B cell (primary cell): ENCODE results near the gene RBP3. TPM values are rescaled to one million over a fixed set of nuclear protein-coding genes. Genes with fewer than 3 reads are reported as not detected.

Experiments used
- ATAC-seq: fragments of 200-7000 bp; cut with Tn5 transposase; one replicate; pipeline ENCODE4 v1.10.0; 2021; ENCODE audit warnings: low read depth, mild to moderate bottlenecking, moderate number of reproducible peaks, moderate library complexity
- CTCF ChIA-PET: fragments of 350-600 bp; sonication (Branson Sonifier 250); formaldehyde crosslinking; loops from one replicate; lab custom pipeline; 2021; ENCODE audit warnings: antibody characterized with exemption, inconsistent platforms; lab: Charles Lee
- POLR2A ChIA-PET: fragments of 350-600 bp; sonication (Branson Sonifier 250); formaldehyde crosslinking; loops from one replicate; lab custom pipeline; 2021; ENCODE audit warnings: antibody characterized with exemption; lab: Charles Lee
- DNase-seq: peaks from one replicate; pipeline ENCODE4 v3.0.0; 2013
- H2AFZ ChIP-seq: 2 replicates; pipeline ENCODE4 v1.6.1; 2012; ENCODE audit warnings: mild to moderate bottlenecking, low read depth, low read length; ENCODE audit not compliant: insufficient read depth, poor library complexity, severe bottlenecking
- H3K27ac ChIP-seq, 2 donors: 1 replicate in 1 of 2; 2 replicates in 1 of 2; pipeline ENCODE4 v1.5.1; 2012 to 2013; ENCODE audit warnings: low read length in 2 of 2, mild to moderate bottlenecking in 2 of 2, moderate library complexity in 1 of 2
- H3K27me3 ChIP-seq, 4 experiments: fragments of 200-600 bp in 1 of 4; sonication (generic) in 1 of 4; replicated peaks in 1 of 4; 1 replicate in 2 of 4; 2 replicates in 2 of 4; pipeline versions ENCODE4 v1.6.1 to v1.7.0; 2013 to 2016; ENCODE audit warnings: low read length in 3 of 4, mild to moderate bottlenecking in 2 of 4, mixed read lengths in 1 of 4, moderate library complexity in 1 of 4; ENCODE audit not compliant: insufficient read depth in 4 of 4, control insufficient read depth in 3 of 4; ENCODE audit errors: control extremely low read depth in 1 of 4
- H3K36me3 ChIP-seq, 2 experiments: replicated peaks in 1 of 2; 1 replicate in 1 of 2; 2 replicates in 1 of 2; pipeline versions ENCODE4 v1.6.1 to v1.7.1; 2013; ENCODE audit warnings: low read length in 1 of 2; ENCODE audit not compliant: insufficient read depth in 2 of 2, control insufficient read depth in 1 of 2; ENCODE audit errors: control extremely low read depth in 1 of 2, extremely low read depth in 1 of 2
- H3K4me1 ChIP-seq, 2 donors: fragments of 200-600 bp in 1 of 2; sonication (generic) in 1 of 2; 1 replicate in 1 of 2; 2 replicates in 1 of 2; pipeline versions ENCODE4 v1.5.1 to v1.6.1; 2013 to 2017; ENCODE audit warnings: low read length in 2 of 2; ENCODE audit not compliant: control insufficient read depth in 2 of 2, insufficient read depth in 2 of 2
- H3K4me2 ChIP-seq: replicated peaks from 2 replicates; pipeline ENCODE3; 2012; ENCODE audit warnings: mild to moderate bottlenecking, low read depth, low read length; ENCODE audit not compliant: poor library complexity, severe bottlenecking
- H3K4me3 ChIP-seq, 5 experiments: fragments of 200-600 bp in 1 of 5; sonication (generic) in 1 of 5; 1 replicate in 3 of 5; 2 replicates in 2 of 5; pipeline versions ENCODE4 v1.5.1 to v1.7.0; 2011 to 2016; ENCODE audit warnings: low read length in 4 of 5, mild to moderate bottlenecking in 4 of 5, low read depth in 2 of 5, control low read depth in 1 of 5, moderate library complexity in 1 of 5; ENCODE audit not compliant: insufficient read depth in 1 of 5; ENCODE audit errors: control extremely low read depth in 1 of 5, extremely low read depth in 1 of 5
- H3K79me2 ChIP-seq: fragments of 200-600 bp; sonication (generic); one replicate; pipeline ENCODE4 v1.6.0; 2016; ENCODE audit warnings: low read length; ENCODE audit not compliant: control insufficient read depth, insufficient read depth
- H3K9ac ChIP-seq: fragments of 200-600 bp; sonication (generic); 2 replicates; pipeline ENCODE4 v1.6.1; 2017; ENCODE audit warnings: mild to moderate bottlenecking, low read length, moderate library complexity
- H3K9me3 ChIP-seq, 3 donors: one replicate each; pipeline versions ENCODE4 v1.6.1 to v1.7.1; 2013; ENCODE audit warnings: low read length in 2 of 3; ENCODE audit not compliant: control insufficient read depth in 2 of 3, insufficient read depth in 1 of 3; ENCODE audit errors: control extremely low read depth in 1 of 3
- H4K20me1 ChIP-seq: 2 replicates; pipeline ENCODE4 v1.6.0; 2012; ENCODE audit warnings: mild to moderate bottlenecking, low read length; ENCODE audit not compliant: insufficient read depth, control insufficient read depth, poor library complexity, severe bottlenecking
- H3K27ac Mint-ChIP-seq: one replicate; pipeline ENCODE4 v1.8.0; 2021; ENCODE audit warnings: mixed read lengths
- H3K27me3 Mint-ChIP-seq: one replicate; pipeline ENCODE4 v1.8.0; 2021; ENCODE audit warnings: mixed read lengths
- H3K4me1 Mint-ChIP-seq: one replicate; pipeline ENCODE4 v1.8.0; 2021; ENCODE audit warnings: mixed read lengths
- H3K4me3 Mint-ChIP-seq: one replicate; pipeline ENCODE4 v1.8.0; 2021; ENCODE audit warnings: mixed read lengths
- H3K9me3 Mint-ChIP-seq: one replicate; pipeline ENCODE4 v1.8.0; 2022; ENCODE audit warnings: mixed read lengths; ENCODE audit not compliant: insufficient read depth
- CTCF ChIP-seq: fragments of 200-600 bp; IDR thresholded peaks from one replicate; pipeline ENCODE4 v1.8.0; 2022; ENCODE audit warnings: antibody characterized with exemption, mild to moderate bottlenecking
- EZH2 ChIP-seq: IDR thresholded peaks from 2 replicates; pipeline ENCODE4 v1.6.1; 2012; ENCODE audit warnings: borderline replicate concordance, low read depth, mild to moderate bottlenecking, moderate library complexity, low read length; ENCODE audit not compliant: insufficient read depth, poor library complexity, severe bottlenecking
- WGBS: methylation state at CpG from one replicate; pipeline ENCODE4 v1.1.5; 2013; ENCODE audit warnings: missing lambda C conversion rate; ENCODE audit not compliant: insufficient coverage; 5-methylcytosine and 5-hydroxymethylcytosine counted together
- intact Hi-C: fragments of 100-400 bp; cut with micrococcal nuclease; formaldehyde crosslinking; loops from one replicate; pipeline ENCODE4 v1.10.0; 2022
- polyA plus RNA-seq: library from polyadenylated mRNA; depleted of rRNA; stranded (reverse); fragments of >200 nt; gene quantifications from 2 replicates; pipeline ENCODE4 v1.2.3, GENCODE V29; 2012
- total RNA-seq, 2 donors: library from RNA; stranded (reverse); fragments of 120-200 nt in 1 of 2; gene quantifications; 1 replicate in 1 of 2; 2 replicates in 1 of 2; pipeline versions ENCODE4 v1.2.3 to v1.2.4, GENCODE V29; 2013 to 2022

The RBP3 gene
- total and polyA plus RNA-seq, 2 donors (not counting 1 experiment from before 2014, with no cell fraction given), result not detected

- Histone ChIP-seq H3K79me2 (no peaks in the 10 kb centered on the region), H3K36me3 (no peaks in the 10 kb centered on the region), H3K27ac (no peak overlapping the region), H4K20me1 (no peaks in the 10 kb centered on the region), H3K4me1 (no peaks in the 10 kb centered on the region), H3K9me3 (peaks cover 0 to 15% (median 0%) of the 10 kb centered on the region in 3 donors), H3K4me3 (no peak overlapping the region), H3K9ac (no peak overlapping the region), H2AFZ (no peak overlapping the region), H3K27me3 (no peaks in the 10 kb centered on the region), H3K4me2 (no peak overlapping the region)
- ChIA-PET CTCF (interaction anchor here (1.7 kb wide), 1 partner anchor 9 kb away, joined by 4 read pairs; no protein-coding TSS in a partner anchor), POLR2A (no interaction called here)
- DNase-seq, result no peak
- Mint-ChIP-seq H3K27ac (no peak overlapping the region), H3K4me3 (no peak overlapping the region), H3K4me1 (no peaks in the 10 kb centered on the region), H3K9me3 (no peaks in the 10 kb centered on the region), H3K27me3 (peaks cover 9% of the 10 kb centered on the region)
- intact Hi-C loops, result no loop called here
- TF ChIP-seq CTCF (no peak), EZH2 (no peak)
- ATAC-seq, result no peak
- 94% methylated on average over 8 of the region's 9 CpGs for WGBS
These were observed 16.7 kb upstream of the RBP3 start for GRCh38 chr10:47331491-47331890.

- no peak overlapping the region for H3K9ac ChIP-seq
- H2AFZ ChIP-seq, result no peak overlapping the region
- no peak overlapping the region for H3K27ac ChIP-seq
- CTCF ChIA-PET, result interaction anchor here (0.6 kb wide), 1 partner anchor 107 kb away, joined by 4 read pairs; no protein-coding TSS in a partner anchor
- Mint-ChIP-seq H3K4me1 (no peaks in the 10 kb centered on the region), H3K4me3 (no peak overlapping the region), H3K9me3 (no peaks in the 10 kb centered on the region), H3K27ac (no peak overlapping the region), H3K27me3 (peaks cover 11% of the 10 kb centered on the region)
- H3K9me3 ChIP-seq, result peaks cover 0 to 15% (median 0%) of the 10 kb centered on the region in 3 donors
- no peaks in the 10 kb centered on the region for H3K27me3 ChIP-seq
- no peak for ATAC-seq
- H3K36me3 ChIP-seq, result no peaks in the 10 kb centered on the region
- H3K79me2 ChIP-seq, result no peaks in the 10 kb centered on the region
- POLR2A ChIA-PET, result no interaction called here
- 78% methylated on average over 5 of the region's 7 CpGs for WGBS
- H3K4me2 ChIP-seq, result no peak overlapping the region
- intact Hi-C loops, result no loop called here
- H3K4me1 ChIP-seq, result no peaks in the 10 kb centered on the region
- no peaks in the 10 kb centered on the region for H4K20me1 ChIP-seq
- no peak for DNase-seq
- TF ChIP-seq CTCF, result no peak
- no peak for TF ChIP-seq EZH2
- no peak overlapping the region for H3K4me3 ChIP-seq
These were observed 16.2 kb upstream of the RBP3 start for GRCh38 chr10:47331954-47332353.
